IMR-90 (cell line): Measurements from ENCODE around the gene SERINC3. TPM values are rescaled to one million over a fixed set of nuclear protein-coding genes. Genes with fewer than 3 reads are reported as not detected.

Source experiments
- CEBPB ChIP-seq: IDR thresholded peaks from 2 replicates; pipeline ENCODE4 v1.6.1; 2012; ENCODE audit warnings: low read depth, low read length, improper control_type of control experiment
- MAFK ChIP-seq: IDR thresholded peaks from 2 replicates; pipeline ENCODE4 v1.6.1; 2012; ENCODE audit warnings: low read depth, low read length, improper control_type of control experiment
- RFX5 ChIP-seq: IDR thresholded peaks from 2 replicates; pipeline ENCODE4 v1.8.0; 2012; ENCODE audit warnings: low read depth, mild to moderate bottlenecking, low read length, moderate library complexity
- polyA plus RNA-seq, 3 experiments: library from polyadenylated mRNA; depleted of rRNA; stranded (reverse); fragments of >200 nt; gene quantifications; 2 replicates each; pipeline ENCODE4 v1.2.3, GENCODE V29; 2012; ENCODE audit warnings: low replicate concordance in 1 of 3
- total RNA-seq: library from RNA; depleted of rRNA; stranded (reverse); fragments of >200 nt; gene quantifications from 2 replicates; pipeline ENCODE4 v1.2.3, GENCODE V29; 2012
- TF ChIP-seq, protein P1 (sequence below): conservative IDR thresholded peaks from 2 replicates; pipeline ENCODE4 v1.5.1; 2012; ENCODE audit warnings: mild to moderate bottlenecking, low read depth, low read length, improper control_type of control experiment

The SERINC3 gene
- total and polyA plus RNA-seq, 2 of the 4 experiments (the other 2 are of a cell fraction): 101 to 132 TPM

DNA sequence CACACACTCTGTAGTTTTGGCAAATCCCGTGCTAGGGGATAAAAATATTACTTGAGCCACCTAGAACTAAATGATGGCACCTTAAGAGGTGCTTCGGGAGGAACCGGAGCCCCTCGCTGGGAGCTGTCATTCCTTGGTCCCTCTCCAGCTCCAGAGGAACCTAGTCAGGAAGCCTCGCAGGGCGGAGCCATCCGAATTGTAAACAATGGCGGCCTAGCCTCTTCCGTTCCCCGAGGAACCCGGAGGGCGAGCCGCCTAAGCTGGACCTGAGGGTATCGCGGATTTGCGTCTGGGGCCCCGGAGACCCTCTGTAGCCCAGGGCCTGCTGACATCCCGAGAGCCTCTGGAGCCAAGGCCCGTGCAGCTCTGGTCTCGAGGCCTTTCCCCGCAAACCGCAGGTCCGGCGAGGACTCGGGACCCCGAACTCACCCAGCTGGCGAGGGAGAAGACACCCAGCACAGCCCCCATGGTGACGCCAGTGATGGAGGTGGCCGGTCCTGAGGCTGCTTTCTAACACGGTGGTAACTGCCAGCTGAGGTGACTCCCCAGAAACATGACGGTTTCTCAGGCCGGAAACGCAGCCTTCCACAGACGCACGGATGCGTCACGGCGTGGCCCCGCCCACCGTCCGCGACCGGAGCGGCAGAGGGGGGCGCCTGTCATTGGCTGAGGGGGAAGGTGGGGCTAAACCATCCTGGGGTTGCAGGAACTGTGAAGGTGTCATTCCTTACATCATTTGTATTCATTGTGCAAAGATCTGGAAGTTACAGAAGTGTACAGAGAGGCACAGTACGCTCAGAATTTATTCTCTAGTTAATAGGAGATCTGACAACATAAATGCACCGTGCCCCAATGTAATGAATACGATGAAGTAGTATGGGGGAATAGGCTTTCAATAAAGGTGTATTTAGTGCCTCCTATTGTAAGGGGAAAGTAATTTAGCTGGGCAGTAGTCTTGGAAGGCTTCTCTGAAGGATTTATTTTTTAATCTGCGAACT is at the start of gene SERINC3 (continued):
- TF ChIP-seq, protein P1, sequence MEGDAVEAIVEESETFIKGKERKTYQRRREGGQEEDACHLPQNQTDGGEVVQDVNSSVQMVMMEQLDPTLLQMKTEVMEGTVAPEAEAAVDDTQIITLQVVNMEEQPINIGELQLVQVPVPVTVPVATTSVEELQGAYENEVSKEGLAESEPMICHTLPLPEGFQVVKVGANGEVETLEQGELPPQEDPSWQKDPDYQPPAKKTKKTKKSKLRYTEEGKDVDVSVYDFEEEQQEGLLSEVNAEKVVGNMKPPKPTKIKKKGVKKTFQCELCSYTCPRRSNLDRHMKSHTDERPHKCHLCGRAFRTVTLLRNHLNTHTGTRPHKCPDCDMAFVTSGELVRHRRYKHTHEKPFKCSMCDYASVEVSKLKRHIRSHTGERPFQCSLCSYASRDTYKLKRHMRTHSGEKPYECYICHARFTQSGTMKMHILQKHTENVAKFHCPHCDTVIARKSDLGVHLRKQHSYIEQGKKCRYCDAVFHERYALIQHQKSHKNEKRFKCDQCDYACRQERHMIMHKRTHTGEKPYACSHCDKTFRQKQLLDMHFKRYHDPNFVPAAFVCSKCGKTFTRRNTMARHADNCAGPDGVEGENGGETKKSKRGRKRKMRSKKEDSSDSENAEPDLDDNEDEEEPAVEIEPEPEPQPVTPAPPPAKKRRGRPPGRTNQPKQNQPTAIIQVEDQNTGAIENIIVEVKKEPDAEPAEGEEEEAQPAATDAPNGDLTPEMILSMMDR: no peak
- TF ChIP-seq RFX5: no peak
- TF ChIP-seq MAFK: no peak
- TF ChIP-seq CEBPB: peak; percentile 93
